GM12873 (cell line): ENCODE data around the gene PRDX3.

Experiments
- CTCF ChIP-seq: IDR thresholded peaks from 2 replicates; pipeline ENCODE4 v1.5.1; 2012; ENCODE audit warnings: low read depth, mild to moderate bottlenecking, moderate library complexity, low read length, control low read depth; ENCODE audit not compliant: insufficient read depth; ENCODE audit errors: missing control alignments

The PRDX3 gene

GRCh38 chr10:119205894-119206602 lies 27.4 kb upstream of the PRDX3 start:
- no peak for TF ChIP-seq CTCF

- no peak for TF ChIP-seq CTCF
Observed at GRCh38 chr10:119203006-119203405, 24.4 kb upstream of the PRDX3 start.

- no peak for TF ChIP-seq CTCF
Observed at GRCh38 chr10:119201233-119201632, 22.6 kb upstream of the PRDX3 start.

DNA sequence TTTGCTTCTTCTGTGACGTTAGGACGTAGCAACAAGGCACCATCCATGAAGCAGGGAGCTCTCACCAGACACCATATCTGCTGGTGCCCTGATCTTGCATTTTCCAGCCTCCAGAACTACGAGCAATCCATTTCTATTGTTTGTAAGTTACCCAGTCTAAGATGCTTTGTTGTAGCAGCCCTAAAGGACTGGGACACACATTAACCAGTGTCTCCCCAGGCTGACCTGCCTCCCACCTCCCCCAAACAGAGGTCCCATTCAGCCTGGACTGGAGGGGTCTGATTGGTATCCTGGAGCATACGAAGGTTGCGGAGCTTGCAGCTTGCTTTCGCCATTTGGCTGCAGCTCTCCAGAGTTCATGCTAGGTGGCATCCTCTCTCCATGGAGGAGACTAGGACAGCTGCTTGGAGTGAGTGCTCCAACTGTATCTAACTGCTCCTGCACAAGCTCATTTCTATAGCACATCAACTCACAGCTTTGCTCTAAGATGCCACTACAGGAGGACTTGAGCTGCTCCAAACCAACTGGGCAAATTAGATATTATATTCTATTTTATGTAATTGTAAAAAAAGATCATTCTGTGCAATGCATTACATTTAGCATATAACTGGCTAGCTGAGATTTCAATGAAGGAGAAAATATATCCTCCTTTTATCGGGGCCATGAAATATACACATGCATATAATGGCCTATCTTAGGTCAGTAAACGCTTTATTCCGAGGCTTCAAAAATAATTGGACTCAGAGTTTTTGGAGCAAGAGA lies 20.8 kb upstream of the PRDX3 start:
- TF ChIP-seq CTCF, result peak; percentile 86

- peak; percentile 67 for TF ChIP-seq CTCF
Observed at GRCh38 chr10:119198438-119198837, 19.8 kb upstream of the PRDX3 start.

DNA sequence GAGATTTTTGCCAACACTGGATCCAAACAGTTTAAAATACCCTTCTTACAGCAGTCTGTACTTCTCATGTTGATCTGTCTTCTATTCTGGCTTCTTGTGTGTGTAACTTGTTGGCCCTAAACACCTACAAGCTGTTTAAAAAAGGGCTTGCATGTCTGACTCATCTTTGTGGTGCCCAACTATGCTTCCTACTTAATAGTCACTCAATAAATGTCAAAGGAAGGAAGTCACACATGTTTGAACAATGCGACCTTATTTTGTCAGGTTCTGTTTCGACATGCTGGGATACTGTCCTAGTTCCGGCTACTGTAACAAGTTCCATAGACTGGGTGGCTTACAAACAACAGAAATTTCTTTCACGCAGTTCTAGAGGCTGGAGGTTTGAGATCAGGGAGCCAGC lies 19.3 kb upstream of the PRDX3 start:
- no peak for TF ChIP-seq CTCF

DNA sequence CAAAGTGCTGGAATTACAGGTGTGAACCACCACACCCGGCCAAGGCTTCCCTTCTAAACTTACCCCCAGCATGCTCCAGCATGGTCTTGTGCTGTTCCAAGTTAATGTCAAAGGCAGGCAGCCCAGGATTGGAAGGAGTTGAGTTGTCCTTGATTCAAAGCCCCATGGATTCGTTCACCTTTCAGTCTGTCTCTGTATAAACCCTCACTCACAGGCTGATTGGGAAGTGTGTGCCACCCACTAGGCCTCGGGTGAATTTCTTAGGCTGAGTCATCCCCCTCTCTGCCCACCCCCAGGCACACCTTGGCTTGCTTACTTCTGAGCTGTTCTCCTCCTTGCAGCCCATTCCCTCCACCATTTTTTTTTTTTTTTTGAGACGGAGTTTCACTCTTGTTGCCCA lies 13.3 kb upstream of the PRDX3 start:
- TF ChIP-seq CTCF, result no peak
